ENCODE results near the gene STEAP4. TPM values are rescaled to one million over a fixed set of nuclear protein-coding genes. Genes with fewer than 3 reads are reported as not detected.

Gene STEAP4
- total and polyA plus RNA-seq, 2 experiments from 2014 or later, result 0.06 TPM; not detected in 1

GRCh38 chr7:88309819-88310218, 3.1 kb upstream of the STEAP4 start (continued):
- no peak for TF ChIP-seq REST (IDR thresholded peaks at IDR 0.05; ENCODE audit: unreplicated experiment)
- TF ChIP-seq STAT1 (IDR thresholded peaks at IDR 0.05; ENCODE audit: unreplicated experiment), result no peak
- TF ChIP-seq ETS1 (IDR thresholded peaks at IDR 0.05), result no peak
- TF ChIP-seq EZH2 (IDR thresholded peaks at IDR 0.05; ENCODE audit: low read depth, unreplicated experiment), result no peak

GRCh38 chr7:88307823-88308222, 1.1 kb upstream of the STEAP4 start:
- no peaks in the 10 kb centered on the region for H3K9me2 ChIP-seq (ENCODE audit: insufficient read depth)
- no peak overlapping the region for H3K27ac ChIP-seq (ENCODE audit: low read depth)
- no peaks in the 10 kb centered on the region for H3K79me2 ChIP-seq (replicated peaks; ENCODE audit: insufficient read depth)
- no peak overlapping the region for H3K27ac Mint-ChIP-seq
- no peak overlapping the region for H2AFZ ChIP-seq
- no peaks in the 10 kb centered on the region for H3K9me3 Mint-ChIP-seq
- H3K4me3 Mint-ChIP-seq, result no peak overlapping the region; the same call in 2 of the 3 replicates
- H3K27me3 Mint-ChIP-seq (ENCODE audit: insufficient read depth, low read depth, poor library complexity), result peaks cover 13% of the 10 kb centered on the region
- no peak for DNase-seq (ENCODE audit: low spot score)
- H3K4me1 ChIP-seq (ENCODE audit: insufficient read depth), result peaks cover 7% of the 10 kb centered on the region; the same call in 1 of the 2 replicates
- no peak overlapping the region for H3K4me2 ChIP-seq
- no peak for TF ChIP-seq REST (IDR thresholded peaks at IDR 0.05; ENCODE audit: unreplicated experiment)
- TF ChIP-seq STAT1 (IDR thresholded peaks at IDR 0.05; ENCODE audit: unreplicated experiment), result no peak
- TF ChIP-seq JUNB (IDR thresholded peaks at IDR 0.05; ENCODE audit: unreplicated experiment), result no peak
- no peak for TF ChIP-seq POLR2AphosphoS5 (IDR thresholded peaks at IDR 0.05; ENCODE audit: low read depth)
- TF ChIP-seq EZH2 (IDR thresholded peaks at IDR 0.05; ENCODE audit: low read depth, unreplicated experiment), result no peak
- TF ChIP-seq NANOG (IDR thresholded peaks at IDR 0.05; ENCODE audit: borderline replicate concordance), result no peak
- TF ChIP-seq ETS1 (IDR thresholded peaks at IDR 0.05), result no peak
- no peak for TF ChIP-seq EZH2phosphoT487 (IDR thresholded peaks at IDR 0.05; ENCODE audit: unreplicated experiment)
- no peak for TF ChIP-seq CTCF (conservative IDR thresholded peaks at IDR 0.05; ENCODE audit: low read depth in 2 of 2)
- H3K36me3 Mint-ChIP-seq (ENCODE audit: low read depth), result no peaks in the 10 kb centered on the region
- H3K27me3 ChIP-seq (ENCODE audit: insufficient read depth), result peaks cover 26% of the 10 kb centered on the region
- no peaks in the 10 kb centered on the region for H3F3A ChIP-seq (replicated peaks; ENCODE audit: low read depth)
- H3K36me3 ChIP-seq (ENCODE audit: insufficient read depth), result no peaks in the 10 kb centered on the region
- no peak overlapping the region for H3K4me3 ChIP-seq
- H4K20me1 ChIP-seq (replicated peaks; ENCODE audit: insufficient read depth), result no peaks in the 10 kb centered on the region
- H3K4me1 Mint-ChIP-seq, result peaks cover 13% of the 10 kb centered on the region
- ATAC-seq, result no peak

All from GM23338 (cell line).